NCI-H82 (cell line): ENCODE data around the gene ZNG1B.
"Not testable (repeated sequence)": the region's sequence is repeated elsewhere in the genome, so short reads cannot be mapped to it uniquely, and the experiment has no call there.

Experiments
- DNase-seq: peaks from one replicate; lab custom pipeline; 2025; lab: John Stamatoyannopoulos, UW

The ZNG1B gene

DNA sequence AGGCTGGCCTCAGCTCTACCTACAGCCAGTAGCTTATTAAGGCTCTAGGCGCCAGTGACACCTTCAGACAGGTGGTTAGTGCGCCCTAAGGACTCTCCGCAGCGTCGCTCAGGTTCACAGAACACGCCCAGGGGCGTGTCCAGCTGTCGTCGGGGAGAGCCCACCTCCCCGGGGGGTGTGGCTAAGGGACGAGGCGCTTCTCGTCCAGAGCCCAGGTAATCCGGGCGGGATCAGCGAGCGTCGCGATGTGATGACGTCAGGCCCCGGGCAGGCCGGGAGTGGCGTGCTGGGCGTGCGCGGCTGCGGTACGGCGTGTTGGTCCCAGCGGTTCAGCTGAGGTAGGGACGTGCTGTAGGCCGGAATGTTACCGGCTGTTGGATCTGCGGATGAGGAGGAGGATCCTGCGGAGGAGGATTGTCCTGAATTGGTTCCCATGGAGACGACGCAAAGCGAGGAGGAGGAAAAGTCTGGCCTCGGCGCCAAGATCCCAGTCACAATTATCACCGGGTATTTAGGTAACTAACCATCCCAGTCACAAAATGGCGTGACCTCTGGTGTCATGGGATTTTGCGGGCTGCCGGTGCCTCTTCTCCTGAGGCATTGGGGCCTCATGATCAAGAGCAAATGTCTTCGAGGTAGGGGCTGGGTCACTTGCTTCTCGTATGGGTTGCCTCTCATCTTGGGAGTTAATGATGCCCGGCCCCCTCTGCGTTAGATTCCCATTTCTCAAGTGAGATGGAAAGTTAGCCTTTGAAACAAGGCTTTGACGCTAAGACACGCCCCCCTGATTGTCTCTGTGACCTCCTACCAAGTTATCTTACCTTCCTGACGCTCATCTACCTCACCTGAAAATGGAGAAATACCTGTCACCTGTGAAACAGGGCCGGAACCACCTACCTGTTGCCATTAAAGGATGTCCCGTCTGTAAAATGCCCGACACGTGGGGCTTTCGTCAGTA lies at the start of gene ZNG1B:
ZNG1B (plus strand) TSS at position 184 of the 958 bp plus-strand sequence; CDS start at position 362, 178 bp downstream.
- not testable (repeated sequence) for DNase-seq

GRCh38 chr2:113390124-113390849 lies 47.2 kb upstream of the ZNG1B start:
- DNase-seq: no peak

GRCh38 chr2:113391073-113391472 lies 46.4 kb upstream of the ZNG1B start:
- no peak for DNase-seq

- no peak for DNase-seq
These were observed 31.4 kb upstream of the ZNG1B start for GRCh38 chr2:113406114-113406513.

DNA sequence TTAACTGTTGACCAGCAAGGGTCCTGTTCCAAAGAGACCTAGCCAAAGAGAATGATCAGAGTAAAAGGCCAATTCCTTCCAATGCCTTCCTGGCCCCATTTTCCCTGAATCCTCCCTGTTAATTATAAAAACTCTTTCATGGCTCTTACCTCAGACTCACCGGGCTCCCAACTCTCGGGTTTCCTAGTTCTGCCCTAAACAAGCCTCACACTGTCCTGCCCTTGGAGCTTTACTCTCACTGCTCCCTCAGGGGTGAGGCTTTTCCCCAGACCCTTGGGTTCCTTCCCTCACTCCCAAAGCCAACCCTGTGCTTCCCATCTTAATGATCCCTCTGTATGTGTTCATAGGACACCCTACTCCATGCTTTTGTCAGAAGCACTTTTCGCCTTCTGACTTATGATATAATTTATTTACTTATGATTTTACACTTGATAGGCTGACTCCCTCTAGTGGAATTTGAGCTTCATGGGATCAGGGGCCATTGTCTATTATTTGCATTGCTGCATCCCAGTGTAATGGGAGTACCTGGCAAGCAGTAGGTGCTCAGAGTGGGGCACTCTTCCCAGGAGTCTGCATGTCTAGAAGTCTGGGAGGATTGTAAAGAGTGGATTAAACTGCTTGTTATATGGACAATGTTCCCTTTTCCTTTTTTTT lies 29.9 kb upstream of the ZNG1B start:
- no peak for DNase-seq

DNA sequence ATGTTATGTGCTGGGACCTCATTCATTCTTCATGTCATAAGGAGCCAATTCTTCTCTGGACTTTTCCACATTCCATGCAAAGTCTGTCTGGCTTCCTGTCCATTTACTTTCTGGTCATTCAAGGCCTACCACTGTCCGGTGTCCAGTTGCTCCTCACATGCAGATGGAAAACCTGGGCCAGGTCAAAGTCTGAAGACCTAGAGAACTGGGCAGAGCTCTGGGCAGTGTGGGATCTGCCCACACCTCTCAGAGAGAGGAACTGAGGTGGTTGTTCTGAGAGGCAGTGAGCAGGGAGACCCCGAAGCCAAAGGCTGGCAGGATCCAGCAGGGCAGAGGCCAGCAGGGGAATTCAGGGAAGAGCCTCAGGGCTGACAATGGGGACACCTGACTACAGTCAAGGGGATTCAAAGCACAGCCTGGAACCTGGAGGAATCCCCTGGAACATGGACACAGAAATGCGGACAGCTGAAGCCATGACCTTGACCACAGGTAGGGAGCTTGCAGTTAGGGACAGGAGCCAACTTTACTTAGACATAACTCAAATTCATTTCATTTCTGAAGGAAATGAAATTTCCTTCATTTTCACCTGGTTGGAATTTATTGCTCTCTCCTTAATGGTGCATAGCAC lies 25.7 kb upstream of the ZNG1B start:
- not testable (repeated sequence) for DNase-seq

DNA sequence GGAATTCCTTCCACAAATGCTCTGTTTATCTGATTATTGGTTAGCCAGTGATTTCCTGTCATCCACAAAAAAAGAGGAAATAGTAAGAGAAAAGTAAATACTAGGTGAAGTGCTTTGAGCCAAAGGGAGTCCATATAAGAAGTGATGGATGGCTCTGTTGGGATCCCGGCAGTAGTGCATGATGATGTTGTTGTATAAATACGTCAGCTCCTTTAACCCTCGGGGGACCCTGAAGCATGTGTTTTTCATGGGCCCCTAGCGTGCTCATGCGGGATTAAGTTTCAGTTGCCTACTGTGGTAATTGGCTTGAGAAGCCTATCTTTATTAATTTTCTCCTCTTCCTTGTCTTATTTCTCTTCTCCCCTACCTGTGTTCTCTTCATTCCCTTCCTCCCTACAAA lies 24.7 kb upstream of the ZNG1B start:
- DNase-seq: not testable (repeated sequence)

GRCh38 chr2:113431773-113432172 lies 5.7 kb upstream of the ZNG1B start:
- not testable (repeated sequence) for DNase-seq

- DNase-seq: not testable (repeated sequence)
These were observed 4.0 kb upstream of the ZNG1B start for GRCh38 chr2:113433468-113433867.

GRCh38 chr2:113465770-113466169 lies 28.3 kb downstream of the ZNG1B start:
- not testable (repeated sequence) for DNase-seq

- not testable (repeated sequence) for DNase-seq
These were observed 39.3 kb downstream of the ZNG1B start for GRCh38 chr2:113476688-113477368.

GRCh38 chr2:113496527-113496926 lies 59.0 kb downstream of the ZNG1B start:
- DNase-seq: not testable (repeated sequence)

DNA sequence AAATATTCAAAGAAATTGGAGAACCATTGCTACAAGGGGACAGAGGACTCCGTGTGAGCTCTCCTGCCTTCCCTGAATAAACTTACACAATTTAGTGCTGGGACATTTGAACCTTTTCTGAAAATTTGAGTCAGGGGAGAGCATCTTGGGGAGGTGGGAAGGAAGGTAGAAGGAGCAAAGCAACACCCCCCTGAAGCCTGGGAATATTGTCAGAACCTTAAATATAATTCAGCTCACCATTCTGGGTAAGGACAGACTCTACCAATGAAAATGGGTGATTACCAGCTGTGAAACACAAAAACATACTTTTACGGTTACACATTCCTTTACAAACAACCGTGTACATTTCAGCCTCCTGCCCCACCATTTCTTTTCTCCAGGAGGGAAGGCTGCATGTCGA lies 60.9 kb downstream of the ZNG1B start, which contains the start of gene FOXD4L1:
FOXD4L1 (plus strand) TSS at position 301 of the 400 bp plus-strand sequence. CDS start 592 bp downstream, outside the sequence.
- DNase-seq: not testable (repeated sequence)

DNA sequence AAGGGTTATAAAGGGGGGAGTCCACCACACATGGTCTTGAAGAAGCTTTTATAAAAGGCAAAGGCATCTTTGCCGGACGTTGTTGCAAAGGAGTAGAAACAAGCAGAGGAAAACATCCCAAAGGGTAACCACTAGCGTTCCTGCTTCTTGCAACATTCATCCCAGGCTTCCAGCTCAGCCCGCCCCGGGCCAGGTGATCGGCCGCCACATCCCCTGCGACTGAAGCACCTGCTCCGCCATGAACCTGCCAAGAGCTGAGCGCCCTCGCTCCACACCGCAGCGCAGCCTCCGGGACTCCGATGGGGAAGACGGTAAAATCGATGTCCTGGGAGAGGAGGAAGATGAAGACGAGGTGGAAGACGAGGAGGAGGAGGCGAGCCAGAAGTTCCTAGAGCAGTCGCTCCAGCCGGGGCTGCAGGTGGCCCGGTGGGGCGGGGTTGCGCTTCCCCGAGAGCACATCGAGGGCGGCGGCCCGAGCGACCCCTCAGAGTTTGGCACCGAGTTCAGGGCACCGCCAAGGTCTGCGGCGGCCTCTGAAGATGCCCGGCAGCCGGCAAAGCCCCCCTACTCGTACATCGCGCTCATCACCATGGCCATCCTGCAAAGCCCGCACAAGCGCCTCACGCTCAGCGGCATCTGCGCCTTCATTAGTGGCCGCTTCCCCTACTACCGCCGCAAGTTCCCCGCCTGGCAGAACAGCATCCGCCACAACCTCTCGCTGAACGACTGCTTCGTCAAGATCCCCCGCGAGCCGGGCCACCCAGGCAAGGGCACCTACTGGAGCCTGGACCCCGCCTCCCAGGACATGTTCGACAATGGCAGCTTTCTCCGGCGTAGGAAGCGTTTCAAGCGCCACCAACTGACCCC lies 61.8 kb downstream of the ZNG1B start:
- not testable (repeated sequence) for DNase-seq

DNA sequence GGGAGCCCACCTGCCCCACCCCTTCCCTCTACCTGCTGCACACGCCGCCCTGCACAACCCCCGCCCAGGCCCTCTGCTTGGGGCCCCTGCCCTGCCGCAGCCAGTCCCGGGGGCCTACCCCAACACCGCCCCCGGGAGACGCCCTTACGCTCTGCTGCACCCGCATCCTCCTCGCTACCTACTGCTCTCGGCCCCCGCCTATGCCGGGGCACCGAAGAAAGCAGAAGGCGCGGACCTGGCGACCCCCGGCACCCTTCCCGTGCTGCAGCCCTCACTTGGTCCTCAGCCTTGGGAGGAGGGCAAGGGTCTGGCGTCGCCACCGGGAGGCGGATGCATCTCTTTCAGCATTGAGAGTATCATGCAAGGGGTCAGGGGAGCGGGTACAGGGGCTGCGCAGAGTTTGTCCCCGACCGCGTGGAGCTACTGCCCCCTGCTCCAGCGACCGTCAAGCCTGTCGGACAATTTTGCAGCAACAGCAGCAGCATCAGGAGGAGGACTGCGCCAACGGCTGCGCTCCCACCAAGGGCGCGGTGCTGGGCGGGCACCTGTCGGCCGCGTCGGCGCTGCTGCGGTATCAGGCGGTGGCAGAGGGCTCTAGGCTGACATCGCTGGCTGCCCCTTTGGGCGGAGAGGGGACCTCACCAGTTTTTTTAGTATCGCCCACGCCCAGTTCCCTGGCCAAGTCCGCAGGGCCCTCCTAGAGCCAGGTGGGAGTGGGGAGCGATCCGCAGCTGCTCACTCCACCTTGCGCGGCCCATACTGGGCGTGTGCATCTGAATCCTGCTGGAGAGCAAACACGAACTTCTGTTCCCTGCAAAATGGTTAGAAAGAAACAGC lies 62.6 kb downstream of the ZNG1B start:
- not testable (repeated sequence) for DNase-seq

GRCh38 chr2:113500723-113501038 lies 63.2 kb downstream of the ZNG1B start:
- DNase-seq: not testable (repeated sequence)

- not testable (repeated sequence) for DNase-seq
These were observed 65.0 kb downstream of the ZNG1B start for GRCh38 chr2:113502216-113503093.
